ENCODE data around the gene REXO1.

The REXO1 gene

GRCh38 chr19:1849132-1849474 lies 820 bp upstream of the REXO1 start:
- DNase-seq (ENCODE audit: low read depth), result no peak

- no peak for DNase-seq (ENCODE audit: low read depth)
These were observed 442 bp downstream of the REXO1 start for GRCh38 chr19:1847684-1848398.

- DNase-seq (ENCODE audit: low read depth), result no peak
These were observed 967 bp downstream of the REXO1 start for GRCh38 chr19:1847348-1847683.

- no peak for DNase-seq (ENCODE audit: low read depth)
These were observed 1.6 kb downstream of the REXO1 start for GRCh38 chr19:1846517-1847204.

GRCh38 chr19:1845642-1846041 lies 2.6 kb downstream of the REXO1 start:
- DNase-seq (ENCODE audit: low read depth), result no peak

GRCh38 chr19:1845125-1845515 lies 3.2 kb downstream of the REXO1 start:
- no peak for DNase-seq (ENCODE audit: low read depth)

GRCh38 chr19:1844513-1845124 lies 3.7 kb downstream of the REXO1 start:
- no peak for DNase-seq (ENCODE audit: low read depth)

GRCh38 chr19:1843646-1844394 lies 4.5 kb downstream of the REXO1 start:
- DNase-seq (ENCODE audit: low read depth), result no peak

GRCh38 chr19:1843116-1843515 lies 5.2 kb downstream of the REXO1 start:
- no peak for DNase-seq (ENCODE audit: low read depth)

- DNase-seq (ENCODE audit: low read depth), result no peak
These were observed 6.9 kb downstream of the REXO1 start for GRCh38 chr19:1841209-1841924.

- no peak for DNase-seq (ENCODE audit: low read depth)
These were observed 7.7 kb downstream of the REXO1 start for GRCh38 chr19:1840541-1841115.

- no peak for DNase-seq (ENCODE audit: low read depth)
These were observed 8.4 kb downstream of the REXO1 start for GRCh38 chr19:1839658-1840540.

GRCh38 chr19:1837625-1838105 lies 10.6 kb downstream of the REXO1 start:
- DNase-seq (ENCODE audit: low read depth), result no peak

- no peak for DNase-seq (ENCODE audit: low read depth)
These were observed 11.1 kb downstream of the REXO1 start for GRCh38 chr19:1837222-1837565.

- DNase-seq (ENCODE audit: low read depth), result no peak
These were observed 11.6 kb downstream of the REXO1 start for GRCh38 chr19:1836458-1837221.

GRCh38 chr19:1833540-1833939 lies 14.7 kb downstream of the REXO1 start:
- no peak for DNase-seq (ENCODE audit: low read depth)

GRCh38 chr19:1832046-1832663 lies 16.1 kb downstream of the REXO1 start:
- no peak for DNase-seq (ENCODE audit: low read depth)

GRCh38 chr19:1830978-1831377 lies 17.3 kb downstream of the REXO1 start:
- no peak for DNase-seq (ENCODE audit: low read depth)

GRCh38 chr19:1830568-1830967 lies 17.7 kb downstream of the REXO1 start:
- DNase-seq (ENCODE audit: low read depth), result no peak

- no peak for DNase-seq (ENCODE audit: low read depth)
These were observed 18.3 kb downstream of the REXO1 start for GRCh38 chr19:1829958-1830357.

All from stimulated activated CD8-positive, alpha-beta memory T cell treated with anti-CD3 and anti-CD28 coated beads, Interleukin-15, amount 100 ng/mL, for 1 hour (primary cell).